ENCODE measurements around the gene DENND5A.

The DENND5A gene

GRCh38 chr11:9274499-9275258 lies 9.5 kb upstream of the DENND5A start:
- no peak for DNase-seq (ENCODE audit: extremely low read depth, low read depth)
- no peak overlapping the region for H3K4me3 ChIP-seq (replicated peaks; ENCODE audit: low read depth, low read length)
- TF ChIP-seq CTCF (IDR thresholded peaks at IDR 0.05; ENCODE audit: low read depth, low read length, missing control alignments) = no peak

- no peak for TF ChIP-seq CTCF (IDR thresholded peaks at IDR 0.05; ENCODE audit: low read depth, low read length, missing control alignments)
These were observed 8.5 kb upstream of the DENND5A start for GRCh38 chr11:9273376-9274336.

GRCh38 chr11:9269492-9270013 lies 4.4 kb upstream of the DENND5A start:
- DNase-seq (ENCODE audit: extremely low read depth, low read depth) = peak; percentile 45
- H3K4me3 ChIP-seq (replicated peaks; ENCODE audit: low read depth, low read length) = no peak overlapping the region
- no peak for TF ChIP-seq CTCF (IDR thresholded peaks at IDR 0.05; ENCODE audit: low read depth, low read length, missing control alignments)

More at GRCh38 chr11:9273376-9274336, 8.5 kb upstream of the DENND5A start:
- DNase-seq (ENCODE audit: extremely low read depth, low read depth) = no peak
- H3K4me3 ChIP-seq (replicated peaks; ENCODE audit: low read depth, low read length) = no peak overlapping the region

- H3K4me3 ChIP-seq (replicated peaks; ENCODE audit: low read depth, low read length) = no peak overlapping the region
- TF ChIP-seq CTCF (IDR thresholded peaks at IDR 0.05; ENCODE audit: low read depth, low read length, missing control alignments) = no peak
- DNase-seq (ENCODE audit: extremely low read depth, low read depth) = no peak
These were observed 2.5 kb upstream of the DENND5A start for GRCh38 chr11:9267680-9268079.

GRCh38 chr11:9266926-9267325 lies 1.8 kb upstream of the DENND5A start:
- no peak overlapping the region for H3K4me3 ChIP-seq (replicated peaks; ENCODE audit: low read depth, low read length)
- no peak for TF ChIP-seq CTCF (IDR thresholded peaks at IDR 0.05; ENCODE audit: low read depth, low read length, missing control alignments)
- DNase-seq (ENCODE audit: extremely low read depth, low read depth) = no peak

- no peak for TF ChIP-seq CTCF (IDR thresholded peaks at IDR 0.05; ENCODE audit: low read depth, low read length, missing control alignments)
- DNase-seq (ENCODE audit: extremely low read depth, low read depth) = no peak
- H3K4me3 ChIP-seq (replicated peaks; ENCODE audit: low read depth, low read length) = no peak overlapping the region
These were observed 1.1 kb upstream of the DENND5A start for GRCh38 chr11:9266132-9266736.
